Neuronal stem cell (in vitro differentiated cells): Measurements from ENCODE around the gene LUZP2.

Source experiments
- DNase-seq: peaks from one replicate; pipeline ENCODE4 v3.0.0-alpha.2; 2013; ENCODE audit warnings: low spot score
- H2AFZ ChIP-seq: one replicate; pipeline ENCODE4 v1.6.1; 2013; ENCODE audit warnings: mild to moderate bottlenecking, low read length, inconsistent platforms
- H2AK5ac ChIP-seq: 2 replicates; pipeline ENCODE4 v1.6.1; 2013; ENCODE audit warnings: low read depth, mild to moderate bottlenecking, inconsistent platforms, low read length, moderate library complexity, mixed read lengths
- H2BK120ac ChIP-seq: 2 replicates; pipeline ENCODE4 v1.6.1; 2013; ENCODE audit warnings: low read depth, mild to moderate bottlenecking, inconsistent platforms, low read length, moderate library complexity, mixed read lengths
- H2BK12ac ChIP-seq: one replicate; pipeline ENCODE4 v1.6.1; 2013; ENCODE audit warnings: low read length, inconsistent platforms
- H2BK15ac ChIP-seq: 2 replicates; pipeline ENCODE4 v1.6.1; 2013; ENCODE audit warnings: mild to moderate bottlenecking, low read length, inconsistent platforms, mixed read lengths
- H2BK5ac ChIP-seq: one replicate; pipeline ENCODE4 v1.6.1; 2013; ENCODE audit warnings: inconsistent platforms, mild to moderate bottlenecking, low read length, moderate library complexity
- H3K14ac ChIP-seq: one replicate; pipeline ENCODE4 v1.6.1; 2013; ENCODE audit warnings: low read length, inconsistent platforms
- H3K18ac ChIP-seq: 2 replicates; pipeline ENCODE4 v1.6.1; 2013; ENCODE audit warnings: low read length, inconsistent platforms
- H3K23ac ChIP-seq: 2 replicates; pipeline ENCODE4 v1.6.1; 2013; ENCODE audit warnings: low read depth, mild to moderate bottlenecking, mixed read lengths, low read length, inconsistent platforms; ENCODE audit not compliant: poor library complexity
- H3K27ac ChIP-seq: replicated peaks from 3 replicates; pipeline ENCODE4 v1.5.1; 2013; ENCODE audit warnings: low read length, inconsistent platforms
- H3K27me3 ChIP-seq, 3 experiments: 2 replicates each; pipeline ENCODE4 v1.6.1; 2013; ENCODE audit warnings: low read length in 3 of 3, mild to moderate bottlenecking in 2 of 3, inconsistent platforms in 1 of 3, low read depth in 1 of 3, mixed read lengths in 1 of 3, moderate library complexity in 1 of 3; ENCODE audit not compliant: control insufficient read depth in 3 of 3, insufficient read depth in 3 of 3
- H3K36me3 ChIP-seq, 2 donors: replicated peaks in 1 of 2; 2 replicates each; pipeline ENCODE4 v1.6.1; 2013; ENCODE audit warnings: low read length in 2 of 2; ENCODE audit not compliant: control insufficient read depth in 2 of 2, insufficient read depth in 2 of 2
- H3K4ac ChIP-seq: 2 replicates; pipeline ENCODE4 v1.6.1; 2013; ENCODE audit warnings: inconsistent platforms, mild to moderate bottlenecking, low read length, moderate library complexity
- H3K4me1 ChIP-seq, 2 donors: 1 replicate in 1 of 2; 2 replicates in 1 of 2; pipeline ENCODE4 v1.6.1; 2013; ENCODE audit warnings: low read length in 2 of 2, low read depth in 1 of 2; ENCODE audit not compliant: control insufficient read depth in 2 of 2, insufficient read depth in 1 of 2
- H3K4me2 ChIP-seq: one replicate; pipeline ENCODE4 v1.6.1; 2013; ENCODE audit warnings: mild to moderate bottlenecking, low read length, inconsistent platforms; ENCODE audit not compliant: insufficient read depth, poor library complexity, severe bottlenecking
- H3K4me3 ChIP-seq, 2 donors: 2 replicates each; pipeline ENCODE4 v1.5.1; 2013; ENCODE audit warnings: low read length in 2 of 2, mild to moderate bottlenecking in 2 of 2, inconsistent platforms in 1 of 2, moderate library complexity in 1 of 2
- H3K79me1 ChIP-seq: one replicate; pipeline ENCODE4 v1.6.1; 2013; ENCODE audit warnings: low read depth, mild to moderate bottlenecking, inconsistent platforms, low read length, moderate library complexity
- H3K9ac ChIP-seq: one replicate; pipeline ENCODE4 v1.6.1; 2013; ENCODE audit warnings: mild to moderate bottlenecking, low read depth, low read length, inconsistent platforms; ENCODE audit not compliant: poor library complexity
- H3K9me3 ChIP-seq, 2 donors: replicated peaks in 1 of 2; 2 replicates each; pipeline versions ENCODE3 to v1.6.1; 2013; ENCODE audit warnings: low read length in 2 of 2, mild to moderate bottlenecking in 2 of 2, inconsistent platforms in 1 of 2, low read depth in 1 of 2, mixed read lengths in 1 of 2, moderate library complexity in 1 of 2; ENCODE audit not compliant: control insufficient read depth in 2 of 2, insufficient read depth in 1 of 2
- H4K8ac ChIP-seq: one replicate; pipeline ENCODE4 v1.6.1; 2013; ENCODE audit warnings: low read depth, mild to moderate bottlenecking, inconsistent platforms, low read length, moderate library complexity
- H4K91ac ChIP-seq: one replicate; pipeline ENCODE4 v1.6.1; 2013; ENCODE audit warnings: low read length, low read depth, mild to moderate bottlenecking, inconsistent platforms; ENCODE audit not compliant: poor library complexity
- WGBS, 2 donors: extraction: QIAGEN DNeasy Blood & Tissue Kit; methylation state at CpG; one replicate each; pipeline ENCODE4 v1.1.7; 2013; ENCODE audit warnings: missing lambda C conversion rate in 2 of 2, mixed read lengths in 1 of 2; ENCODE audit not compliant: insufficient read length in 2 of 2, insufficient replicate concordance in 1 of 2; ENCODE audit errors: extremely low coverage in 2 of 2; 5-methylcytosine and 5-hydroxymethylcytosine counted together

Gene LUZP2

DNA sequence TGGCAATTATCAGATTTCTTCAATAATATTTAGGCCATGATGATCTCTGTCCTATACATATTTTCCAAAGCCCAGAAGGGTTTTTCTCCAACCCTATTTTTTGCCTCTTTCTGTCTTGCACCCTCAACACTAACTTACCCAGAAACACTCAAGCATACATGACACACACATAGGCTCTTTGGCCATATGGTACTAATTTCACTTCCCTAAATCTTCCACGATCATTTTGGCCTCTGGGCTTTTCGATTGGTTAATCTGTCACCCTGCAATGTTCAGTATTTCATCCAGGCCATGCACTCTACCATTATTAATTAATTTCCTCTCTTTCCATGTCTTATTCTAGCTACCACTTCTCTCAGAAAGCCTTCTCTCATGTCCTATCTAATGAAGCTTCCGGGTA lies 59.8 kb downstream of the LUZP2 start:
- H3K27me3 ChIP-seq, result no peaks in the 10 kb centered on the region
- H3K9ac ChIP-seq, result no peak overlapping the region
- H3K14ac ChIP-seq, result no peak overlapping the region
- H2AFZ ChIP-seq, result no peak overlapping the region
- no peaks in the 10 kb centered on the region for H3K36me3 ChIP-seq
- H3K9me3 ChIP-seq, result no peaks in the 10 kb centered on the region
- H4K91ac ChIP-seq, result no peak overlapping the region
- H2AK5ac ChIP-seq, result no peak overlapping the region
- no peak overlapping the region for H3K18ac ChIP-seq
- H3K79me1 ChIP-seq, result no peaks in the 10 kb centered on the region
- H2BK5ac ChIP-seq, result no peak overlapping the region
- H2BK12ac ChIP-seq, result no peak overlapping the region
- H3K23ac ChIP-seq, result no peak overlapping the region
- DNase-seq, result no peak
- no peak overlapping the region for H2BK120ac ChIP-seq
- H3K4me3 ChIP-seq, result no peak overlapping the region
- WGBS, 2 donors, result no CpG with 5 or more reads among the region's 3 CpGs
- no peak overlapping the region for H3K4me2 ChIP-seq
- H3K4me1 ChIP-seq, result no peaks in the 10 kb centered on the region
- H2BK15ac ChIP-seq, result no peak overlapping the region
- no peak overlapping the region for H3K4ac ChIP-seq
- no peak overlapping the region for H4K8ac ChIP-seq
- no peak overlapping the region for H3K27ac ChIP-seq

DNA sequence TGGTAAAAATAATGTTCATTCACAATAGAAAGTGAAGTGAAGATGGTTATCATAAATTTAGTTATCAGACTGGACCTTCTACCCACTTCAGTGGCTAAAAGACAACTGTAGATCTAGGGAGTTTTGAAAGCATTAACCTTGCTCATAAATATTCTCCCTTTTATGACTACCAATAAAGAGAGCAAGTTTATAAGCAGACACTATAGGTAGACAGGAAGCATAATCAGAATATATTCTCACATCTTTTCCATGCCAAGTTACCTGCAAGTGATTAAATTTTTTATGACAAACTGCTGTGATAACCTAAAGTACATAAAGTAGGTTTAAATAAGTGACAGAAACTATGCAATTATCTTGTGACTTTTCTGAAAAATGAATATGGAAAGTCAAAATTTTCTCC lies 62.5 kb downstream of the LUZP2 start:
- no peak overlapping the region for H2BK120ac ChIP-seq
- H3K4me1 ChIP-seq, result no peaks in the 10 kb centered on the region
- H3K18ac ChIP-seq, result no peak overlapping the region
- no peak overlapping the region for H2BK12ac ChIP-seq
- H4K91ac ChIP-seq, result no peak overlapping the region
- H3K36me3 ChIP-seq, result no peaks in the 10 kb centered on the region
- no peaks in the 10 kb centered on the region for H3K79me1 ChIP-seq
- H3K4me2 ChIP-seq, result no peak overlapping the region
- no peak overlapping the region for H3K27ac ChIP-seq
- no peaks in the 10 kb centered on the region for H3K27me3 ChIP-seq
- no peak overlapping the region for H3K4me3 ChIP-seq
- no peak overlapping the region for H2AK5ac ChIP-seq
- no peak overlapping the region for H3K9ac ChIP-seq
- H2BK5ac ChIP-seq, result no peak overlapping the region
- no peak overlapping the region for H3K23ac ChIP-seq
- H4K8ac ChIP-seq, result no peak overlapping the region
- H3K4ac ChIP-seq, result no peak overlapping the region
- H3K14ac ChIP-seq, result no peak overlapping the region
- no peaks in the 10 kb centered on the region for H3K9me3 ChIP-seq
- no peak overlapping the region for H2AFZ ChIP-seq
- H2BK15ac ChIP-seq, result no peak overlapping the region
- no peak for DNase-seq

DNA sequence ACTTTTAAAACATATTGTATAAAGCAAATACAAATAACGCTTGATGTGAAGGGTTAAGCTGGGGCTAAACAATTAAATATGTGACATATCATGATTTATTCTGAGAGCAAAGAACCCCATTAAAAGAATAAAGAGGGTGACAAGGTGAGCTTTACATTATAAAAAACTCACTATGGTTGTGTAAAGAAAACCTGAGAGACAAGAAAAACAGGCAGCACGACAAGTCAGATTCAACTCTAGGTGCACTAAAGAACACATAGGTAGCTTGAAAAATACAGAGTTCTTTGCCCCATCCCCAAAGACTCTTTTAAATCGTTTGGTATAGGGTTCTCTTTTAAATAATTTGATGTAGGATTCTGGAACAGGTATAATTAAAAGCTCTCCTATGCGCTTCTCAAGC lies 63.5 kb downstream of the LUZP2 start:
- Histone ChIP-seq H4K8ac (no peak overlapping the region), H3K27ac (no peak overlapping the region), H3K27me3 (no peaks in the 10 kb centered on the region), H3K9me3 (no peaks in the 10 kb centered on the region), H2BK120ac (no peak overlapping the region), H2BK5ac (no peak overlapping the region), H3K79me1 (no peaks in the 10 kb centered on the region), H3K4me2 (no peak overlapping the region), H2AFZ (no peak overlapping the region), H4K91ac (no peak overlapping the region), H2BK15ac (no peak overlapping the region), H3K36me3 (no peaks in the 10 kb centered on the region), H3K4ac (no peak overlapping the region), H3K23ac (no peak overlapping the region), H3K4me1 (no peaks in the 10 kb centered on the region), H3K4me3 (no peak overlapping the region), H2BK12ac (no peak overlapping the region), H2AK5ac (no peak overlapping the region), H3K14ac (no peak overlapping the region), H3K9ac (no peak overlapping the region), H3K18ac (no peak overlapping the region)
- no peak for DNase-seq
- WGBS, 2 donors, result no CpG with 5 or more reads among the region's 4 CpGs

DNA sequence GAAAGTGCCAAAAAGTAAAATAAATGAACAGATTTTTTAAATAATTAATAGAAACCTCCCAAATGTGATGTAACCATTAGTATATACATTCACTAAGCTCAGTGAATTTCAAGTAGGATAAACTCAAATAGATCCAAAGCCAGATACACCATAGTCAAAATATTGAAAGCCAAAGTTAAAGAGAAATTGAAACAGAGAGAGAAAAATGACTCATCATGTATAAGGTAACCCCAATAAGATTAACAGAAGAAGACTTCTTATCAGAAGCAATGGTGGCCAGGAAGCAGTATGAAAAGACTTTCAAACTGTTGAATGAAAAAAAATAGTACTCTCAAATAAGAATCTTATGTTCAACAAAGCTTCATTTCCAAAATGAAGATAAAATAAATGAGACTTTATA lies 70.5 kb downstream of the LUZP2 start:
- Histone ChIP-seq H3K9ac (no peak overlapping the region), H2AK5ac (no peak overlapping the region), H2BK120ac (no peak overlapping the region), H3K9me3 (no peaks in the 10 kb centered on the region), H3K79me1 (no peaks in the 10 kb centered on the region), H4K91ac (no peak overlapping the region), H4K8ac (no peak overlapping the region), H3K4me3 (no peak overlapping the region), H3K36me3 (no peaks in the 10 kb centered on the region), H2AFZ (no peak overlapping the region), H3K23ac (no peak overlapping the region), H3K4me1 (no peaks in the 10 kb centered on the region), H3K4ac (no peak overlapping the region), H3K27ac (no peak overlapping the region), H2BK5ac (no peak overlapping the region), H3K4me2 (no peak overlapping the region), H3K27me3 (no peaks in the 10 kb centered on the region), H3K18ac (no peak overlapping the region), H2BK12ac (no peak overlapping the region), H2BK15ac (no peak overlapping the region), H3K14ac (no peak overlapping the region)
- no peak for DNase-seq
